OCI-M2 (cell line): ENCODE results near the gene ATXN7.

ENCODE experiments used
- DNase-seq: peaks from one replicate; lab custom pipeline; 2025; ENCODE audit not compliant: unreplicated experiment; lab: John Stamatoyannopoulos, UW

ATXN7 gene

DNA sequence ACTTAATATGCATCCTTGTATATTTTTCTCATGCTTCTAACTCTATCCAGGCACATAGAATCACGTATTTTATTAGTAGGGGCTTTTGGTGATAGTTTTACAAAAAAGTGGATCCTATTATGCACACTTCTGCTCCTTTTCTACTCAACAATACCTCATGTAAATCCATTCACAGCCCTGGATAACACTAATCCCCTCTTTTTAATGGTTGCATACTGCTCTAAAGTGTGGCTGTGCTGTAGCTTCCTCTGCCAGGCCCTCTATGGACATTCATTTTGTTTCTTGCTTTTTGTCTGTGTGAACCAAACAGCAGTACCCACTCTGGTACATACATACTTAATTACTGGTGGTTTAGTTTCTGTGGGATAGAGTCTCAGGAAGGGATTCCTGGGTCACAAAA is 99.8 kb downstream of the ATXN7 start:
- no peak for DNase-seq

DNA sequence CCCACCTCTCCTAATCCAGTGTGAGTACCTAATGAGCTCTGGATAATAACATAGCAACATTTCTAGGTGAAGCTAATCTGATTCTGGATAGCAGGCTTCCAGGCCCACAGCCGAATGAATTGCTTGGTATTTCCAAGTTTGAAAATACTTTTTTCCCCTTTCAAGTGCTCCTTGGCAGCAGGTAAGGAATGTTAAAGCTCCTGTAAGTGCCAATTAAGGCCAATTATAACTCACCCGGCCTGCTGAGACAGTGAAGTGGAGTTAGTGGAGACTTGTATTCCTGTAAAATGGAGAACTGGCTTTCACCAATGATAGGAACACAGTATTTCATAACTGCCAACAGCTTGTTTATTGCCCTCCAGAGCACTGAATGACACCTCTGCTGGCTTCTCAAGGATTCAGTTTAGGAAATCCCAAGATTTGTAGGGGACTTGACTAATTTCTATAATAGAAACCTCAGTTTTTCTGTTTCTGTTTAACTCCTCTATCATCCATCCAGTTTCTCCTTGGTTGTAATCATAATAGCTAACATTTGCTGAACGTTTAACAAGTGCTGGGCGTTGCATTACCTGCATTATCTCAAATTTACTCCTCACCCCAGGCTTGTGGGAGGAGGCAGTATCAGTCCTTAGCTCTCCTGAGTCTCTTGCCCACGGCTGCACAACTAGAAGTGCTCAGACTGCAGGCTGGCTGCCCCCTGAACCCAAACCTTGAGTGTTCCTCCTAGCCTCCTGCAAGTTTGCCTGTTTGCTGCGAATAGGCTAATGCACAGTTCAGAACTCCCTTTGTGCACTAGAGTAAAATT is 101.2 kb downstream of the ATXN7 start:
- DNase-seq = no peak

DNA sequence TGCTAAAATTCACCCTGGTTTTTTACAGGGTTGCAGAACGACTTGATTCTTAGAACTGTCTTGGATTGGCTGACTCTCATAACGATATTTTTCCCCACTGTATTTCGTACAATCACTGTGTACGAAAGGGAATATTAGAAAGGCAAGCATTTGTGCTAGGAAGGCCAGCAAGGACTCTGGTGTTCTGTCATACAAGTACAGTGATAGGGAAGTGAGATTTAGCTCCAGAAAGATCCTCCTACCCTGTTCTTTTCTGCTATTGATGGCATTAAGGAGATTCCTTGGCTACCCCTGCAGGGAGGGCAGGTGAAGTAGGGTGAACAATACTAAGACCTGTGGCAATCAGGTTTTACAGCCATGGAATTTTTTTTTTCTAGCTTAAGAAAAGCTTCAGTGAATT is 102.3 kb downstream of the ATXN7 start:
- no peak for DNase-seq

DNA sequence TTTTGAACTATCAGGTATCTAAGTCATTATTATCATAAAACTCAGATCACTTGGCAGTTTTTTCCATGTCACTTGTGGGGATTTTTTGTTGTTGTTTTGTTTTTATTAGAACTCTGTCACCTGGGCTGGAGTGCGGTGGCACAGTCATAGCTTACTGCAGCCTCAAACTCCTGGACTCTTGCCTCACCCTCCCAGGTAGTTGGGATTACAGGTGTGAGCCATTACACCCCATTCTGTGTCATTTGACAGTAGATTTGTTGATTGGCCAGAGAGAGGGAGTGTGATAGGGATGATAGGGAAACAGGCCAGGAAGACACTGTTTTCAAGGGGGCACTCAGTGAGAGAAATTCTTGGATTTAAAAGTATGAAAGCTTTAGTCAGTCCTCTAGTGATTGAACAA is 103.2 kb downstream of the ATXN7 start:
- no peak for DNase-seq

DNA sequence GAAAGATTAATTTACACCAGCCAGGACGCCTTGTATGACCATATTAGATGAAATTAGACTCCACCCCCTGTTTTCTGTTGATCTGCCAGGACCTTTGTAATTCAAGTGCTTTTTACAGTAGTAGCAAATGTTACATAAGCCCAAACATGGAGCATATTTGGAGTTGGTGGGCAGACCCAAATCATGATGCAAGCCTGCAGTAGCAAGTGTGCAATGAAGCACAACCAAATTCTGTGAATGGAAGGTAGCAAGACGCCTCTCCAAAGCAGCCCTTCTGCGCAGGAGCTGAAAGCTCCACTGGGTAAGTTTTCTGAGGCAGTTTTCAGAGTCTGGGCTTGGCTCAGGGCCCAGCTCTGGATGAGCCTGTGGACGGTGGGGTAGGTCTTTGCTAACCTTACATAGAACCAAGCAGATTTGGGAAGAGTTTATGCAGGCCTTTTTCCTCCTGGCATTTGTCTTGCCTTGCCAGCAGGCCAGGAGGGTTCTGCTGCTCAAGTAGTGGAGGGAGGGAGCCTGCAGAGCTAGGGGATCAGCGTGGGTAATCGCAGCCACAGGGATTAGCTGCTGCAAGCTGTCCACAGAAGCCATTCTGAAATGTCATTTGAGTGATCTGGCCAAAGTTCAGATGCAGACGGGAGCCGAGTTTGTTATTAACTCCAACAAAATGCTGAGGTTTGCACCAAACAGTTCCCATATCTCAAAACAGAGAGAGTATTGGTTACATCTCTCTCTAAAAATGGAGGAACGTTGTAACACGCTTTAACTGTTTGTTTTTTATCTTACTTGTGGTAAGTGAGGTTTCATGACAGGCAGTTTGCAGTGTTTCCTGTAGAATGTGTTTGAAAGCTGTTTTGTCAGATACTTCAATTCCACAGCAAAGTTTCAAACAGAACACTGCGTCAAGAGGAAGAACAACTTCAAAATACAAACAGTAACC is 104.3 kb downstream of the ATXN7 start:
- DNase-seq = peak; percentile 12

DNA sequence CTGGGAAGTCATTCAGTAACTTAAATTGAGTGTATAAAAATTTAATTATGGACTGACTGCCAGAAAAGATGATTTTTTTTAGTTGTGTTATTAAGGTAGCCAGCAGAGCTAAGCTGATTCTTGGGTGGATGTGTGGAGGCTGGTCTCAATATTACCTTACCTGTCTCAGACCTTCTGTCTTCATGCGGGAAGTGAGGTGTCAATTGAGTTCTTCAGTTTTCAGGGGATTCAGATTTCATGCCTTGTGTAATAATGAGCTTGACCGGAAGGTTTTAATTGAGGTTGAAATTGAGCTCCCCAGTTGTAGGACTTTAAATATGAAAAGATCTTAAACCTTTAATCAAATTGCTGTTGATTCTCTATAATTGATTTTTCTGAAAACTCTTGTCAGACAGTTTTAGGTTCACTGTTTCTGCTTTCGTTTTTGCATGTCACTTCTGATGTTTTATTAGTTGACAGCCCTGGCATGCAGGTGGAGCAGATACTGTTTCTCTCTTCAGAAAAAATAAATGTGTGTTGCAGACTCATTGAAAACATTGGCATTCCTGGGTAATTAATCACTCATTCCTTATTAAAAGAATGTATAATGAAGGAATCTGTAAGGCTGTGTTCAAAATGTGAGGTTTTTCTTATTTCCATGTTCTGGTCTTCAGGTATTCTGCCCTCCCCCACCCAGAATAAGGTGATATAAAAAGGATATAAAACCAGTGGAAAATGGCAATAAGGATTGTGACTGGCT is 105.1 kb downstream of the ATXN7 start:
- no peak for DNase-seq

DNA sequence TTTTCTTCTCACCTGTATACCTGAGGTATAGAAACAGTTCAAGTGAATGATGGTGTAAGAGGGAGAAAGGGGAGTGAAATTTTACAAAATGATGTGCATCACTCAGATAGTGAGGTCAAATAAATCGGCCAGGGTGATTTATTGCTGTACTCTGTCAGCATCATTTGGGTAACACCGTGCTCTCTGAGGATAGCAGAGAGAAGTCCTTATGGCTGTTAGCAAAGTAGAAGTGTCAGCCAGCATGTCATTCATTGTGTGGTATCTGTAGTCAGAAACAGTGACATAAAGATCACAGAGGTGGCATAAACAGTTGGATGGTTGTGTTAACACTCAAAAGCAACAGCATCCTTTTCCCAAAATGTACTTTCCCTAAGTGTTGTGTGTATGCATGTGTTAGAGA is 106.2 kb downstream of the ATXN7 start:
- DNase-seq = no peak

DNA sequence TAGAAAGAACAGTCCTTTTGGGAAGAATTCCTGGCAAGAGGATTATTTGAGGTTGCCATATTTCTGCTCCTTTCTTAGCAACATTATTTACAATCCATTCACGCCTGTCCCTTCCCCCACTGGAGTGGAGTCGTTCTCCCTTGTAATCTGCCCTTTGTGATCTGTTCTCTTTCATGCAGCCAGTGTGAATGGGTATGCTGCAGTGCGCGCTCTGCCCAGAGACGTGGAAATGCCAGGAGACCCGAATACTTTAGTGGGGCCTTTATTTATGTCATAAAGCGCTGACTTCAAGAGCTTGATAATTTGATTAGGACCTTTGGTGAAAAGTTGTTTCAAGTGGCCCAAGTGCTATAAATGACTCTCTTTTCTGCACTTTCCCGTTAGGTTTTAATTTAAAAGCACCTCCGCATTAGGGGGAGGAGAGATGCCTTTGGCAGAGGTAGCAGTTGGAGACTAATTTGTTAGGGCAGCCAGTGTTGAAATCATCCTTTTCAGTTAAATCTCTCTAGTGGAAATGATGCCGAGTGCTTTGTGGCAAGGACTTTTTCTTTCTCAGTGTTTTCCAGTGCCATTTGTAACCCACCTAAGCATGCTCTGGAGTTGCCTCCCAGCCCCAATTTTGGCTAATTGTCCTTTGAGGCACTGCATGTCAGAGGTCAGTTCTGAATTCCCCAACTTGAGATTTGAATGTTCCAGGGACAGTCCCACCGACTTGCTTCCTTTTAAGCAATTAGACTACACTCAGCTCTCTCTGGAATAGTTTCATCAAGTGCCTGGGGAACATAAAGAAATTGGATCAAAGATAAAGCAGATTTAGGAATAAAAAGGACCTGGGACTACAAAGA is 107.2 kb downstream of the ATXN7 start:
- DNase-seq = no peak

DNA sequence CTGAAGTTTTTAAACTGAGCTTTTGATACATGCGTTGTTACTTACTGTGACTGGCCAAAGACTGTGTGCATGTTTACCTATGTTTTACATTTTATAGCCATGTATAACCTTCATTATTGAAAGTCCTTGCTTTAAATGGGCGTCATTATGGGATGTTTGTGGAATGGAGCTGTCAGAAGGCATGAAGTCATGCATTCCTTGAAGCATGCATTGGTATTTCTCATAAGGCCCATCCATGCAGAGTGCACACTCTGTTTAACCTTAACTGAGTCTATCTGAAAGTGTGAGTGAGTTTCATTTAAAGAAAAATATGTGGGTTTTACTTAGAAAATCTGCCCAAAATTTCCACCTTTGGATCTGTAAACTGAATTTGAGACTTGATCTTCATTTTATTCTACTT is 108.5 kb downstream of the ATXN7 start:
- DNase-seq = no peak

DNA sequence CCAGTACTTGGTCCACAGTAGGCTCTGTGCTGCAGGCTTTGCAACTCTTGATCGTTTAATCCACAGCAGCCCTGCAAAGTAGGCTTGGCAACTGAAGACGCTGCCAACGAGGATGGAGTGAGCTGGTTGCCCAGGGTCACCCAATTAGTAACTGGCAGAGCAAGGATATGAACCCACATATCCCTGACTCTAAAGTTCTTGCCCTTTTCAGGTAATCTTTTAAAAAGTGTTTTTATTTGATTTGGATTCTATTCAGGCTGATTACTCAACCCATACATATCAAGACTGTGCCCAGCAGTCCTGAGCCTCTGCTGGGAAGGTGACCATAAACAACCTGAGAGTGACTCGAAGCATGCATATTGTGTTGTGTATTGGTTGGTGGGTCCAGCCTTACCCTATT is 109.3 kb downstream of the ATXN7 start:
- DNase-seq = no peak

DNA sequence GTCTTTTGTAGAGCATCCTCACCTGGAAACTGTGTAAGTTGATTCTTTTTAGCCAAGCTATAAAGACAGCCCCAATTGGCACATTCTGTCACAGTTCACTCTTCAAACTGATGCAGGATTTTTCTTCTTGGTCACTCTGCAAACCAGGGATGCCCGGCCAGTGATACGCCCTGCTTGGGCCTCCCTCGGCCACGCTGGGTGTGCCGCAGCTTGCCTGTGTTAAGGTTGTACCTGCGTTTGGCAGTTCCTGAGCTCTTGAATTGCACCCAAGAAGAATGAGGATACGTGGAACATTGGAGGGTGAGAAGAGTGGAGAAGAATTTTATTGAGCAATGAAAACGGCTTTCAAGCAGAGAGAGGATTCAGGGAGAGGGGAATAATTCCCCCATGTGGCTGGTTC is 109.7 kb downstream of the ATXN7 start:
- DNase-seq = no peak

DNA sequence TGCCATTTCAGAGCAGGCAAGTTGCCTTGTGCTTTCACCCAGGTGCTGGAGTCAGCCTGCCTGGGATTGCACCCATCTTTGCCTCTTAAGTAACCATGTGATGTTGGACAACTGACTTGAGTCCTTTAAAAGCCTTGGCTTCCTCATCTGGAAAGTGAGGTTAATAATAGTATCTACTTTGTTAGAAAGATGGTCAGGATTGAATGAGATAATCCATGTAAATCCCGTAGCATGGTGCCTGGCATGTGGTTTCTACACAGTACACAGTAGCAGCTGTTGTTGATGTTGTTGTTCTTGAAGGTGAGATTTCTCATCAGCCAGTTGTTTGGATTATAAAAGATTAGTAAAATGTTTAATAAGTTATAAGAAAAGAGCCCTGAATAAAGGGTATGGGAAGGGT is 110.8 kb downstream of the ATXN7 start:
- no peak for DNase-seq

DNA sequence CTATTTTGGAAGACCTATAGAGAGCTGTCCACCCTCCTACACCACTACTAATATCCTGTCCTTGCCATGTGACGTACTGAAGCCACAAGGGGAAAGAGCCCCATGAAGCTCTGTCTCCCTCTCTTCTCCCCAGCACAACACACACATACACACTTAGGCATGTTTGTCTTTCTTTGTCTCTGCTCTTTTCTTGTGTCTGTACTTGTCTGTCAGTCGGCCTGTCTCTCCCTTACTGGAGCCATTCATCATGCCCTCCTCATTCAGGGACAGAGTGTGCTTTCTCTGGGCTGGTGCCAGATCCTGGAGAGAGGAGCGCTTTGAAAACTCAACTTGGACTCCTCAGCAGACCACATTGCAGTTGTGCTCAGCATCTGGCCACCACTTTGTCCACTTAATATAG is 112.1 kb downstream of the ATXN7 start:
- no peak for DNase-seq

DNA sequence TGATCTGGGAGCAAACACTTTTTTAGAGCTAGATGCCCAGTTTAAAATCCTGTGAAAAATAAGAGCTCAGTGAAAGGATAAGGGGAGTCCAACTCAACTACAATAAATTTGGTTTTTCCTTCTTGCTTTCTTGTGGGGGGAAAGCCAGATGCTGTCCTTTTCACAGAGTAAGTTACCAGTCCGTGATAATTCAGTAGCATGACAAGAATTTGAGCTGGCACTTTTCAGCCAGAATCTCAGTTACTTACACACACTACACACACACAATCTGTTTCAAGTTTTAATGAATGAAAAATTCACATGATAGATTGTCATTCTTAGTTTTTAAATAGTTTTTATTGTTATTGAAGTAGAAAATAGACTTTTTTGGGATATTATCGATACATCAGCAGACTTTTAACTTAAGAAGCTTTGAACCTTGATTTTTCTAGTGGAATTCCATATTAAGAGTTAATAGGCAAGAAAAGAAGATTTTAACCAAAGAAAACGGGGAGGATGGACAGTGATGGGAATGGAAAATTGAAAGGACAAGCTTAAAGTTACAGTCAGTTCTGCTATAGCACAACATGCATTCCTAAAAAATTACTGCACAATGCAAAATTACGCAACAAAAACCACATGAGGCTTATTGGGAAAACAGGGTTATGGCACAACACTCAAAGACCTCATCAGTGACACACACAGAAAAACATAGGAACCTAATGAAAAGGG is 112.6 kb downstream of the ATXN7 start:
- DNase-seq = no peak

DNA sequence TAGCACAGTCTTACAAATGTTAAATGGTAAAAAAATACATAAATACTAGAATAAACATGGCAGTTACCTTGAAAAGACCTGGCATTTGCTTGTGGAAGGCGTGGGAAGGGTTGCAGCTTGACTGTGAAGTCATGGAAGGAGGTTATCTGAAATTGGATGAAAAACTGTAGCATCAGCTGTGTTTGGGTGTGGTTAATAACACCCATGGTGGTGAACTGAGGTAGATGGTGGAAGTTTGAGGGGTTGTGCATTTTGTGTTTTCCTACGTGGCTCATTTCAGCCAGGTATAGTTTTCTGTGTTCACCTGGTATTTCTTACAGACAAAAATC is 113.2 kb downstream of the ATXN7 start:
- no peak for DNase-seq

DNA sequence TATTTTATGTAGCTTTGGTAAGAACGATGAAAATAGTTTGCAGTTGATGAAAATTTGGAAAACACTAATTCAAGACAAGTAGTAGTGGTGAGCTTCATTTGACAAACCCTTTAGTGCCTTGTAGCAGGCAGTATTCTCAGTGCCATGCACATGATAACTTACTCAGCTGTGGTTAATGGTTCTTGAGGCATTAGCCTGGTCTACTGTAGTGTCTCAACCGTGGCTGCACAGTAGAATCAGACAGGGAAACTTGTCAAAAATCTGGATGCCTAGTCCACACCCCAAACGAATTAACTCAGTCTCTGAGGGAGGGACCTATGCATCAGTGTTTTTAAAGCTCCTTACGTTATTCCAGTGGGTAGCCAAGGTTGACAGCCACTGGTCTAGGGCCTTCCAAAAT is 114.2 kb downstream of the ATXN7 start:
- no peak for DNase-seq

DNA sequence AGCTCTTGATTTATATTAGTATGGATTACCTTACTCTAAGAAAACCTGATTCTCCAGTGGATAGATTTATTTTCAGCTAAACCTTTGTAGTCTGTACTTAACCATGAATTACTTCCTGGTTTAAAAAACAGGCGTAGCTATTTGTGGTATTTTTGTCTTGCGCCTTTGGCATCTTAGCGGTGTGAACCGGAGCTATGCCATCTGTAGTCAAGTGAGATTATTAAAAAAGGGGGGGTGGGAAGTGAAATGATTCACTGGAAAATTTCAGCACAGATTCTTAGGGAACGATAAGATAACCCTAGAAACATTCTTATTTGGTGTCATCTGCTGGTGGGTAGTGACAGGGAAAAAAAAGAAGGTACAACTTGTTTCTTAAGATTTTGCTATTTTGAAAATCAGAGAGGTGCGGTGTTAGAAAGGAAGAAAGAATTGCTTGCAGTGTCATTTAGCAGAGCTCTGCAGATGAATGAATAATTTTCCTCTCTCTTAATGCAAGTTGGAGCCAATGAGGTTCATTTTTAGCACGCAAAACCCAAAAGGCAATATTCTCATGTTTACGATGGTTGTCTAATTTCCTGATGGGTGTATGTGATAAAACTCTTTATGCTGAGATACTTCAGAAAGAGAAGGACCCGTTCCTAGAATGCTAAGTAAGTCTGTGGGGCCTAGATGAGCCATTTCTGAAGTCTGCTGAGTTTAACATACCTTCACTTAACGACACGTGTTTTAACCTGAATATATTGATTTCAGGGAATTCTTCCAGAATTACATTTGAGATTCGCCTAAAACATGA is 115.6 kb downstream of the ATXN7 start:
- no peak for DNase-seq

DNA sequence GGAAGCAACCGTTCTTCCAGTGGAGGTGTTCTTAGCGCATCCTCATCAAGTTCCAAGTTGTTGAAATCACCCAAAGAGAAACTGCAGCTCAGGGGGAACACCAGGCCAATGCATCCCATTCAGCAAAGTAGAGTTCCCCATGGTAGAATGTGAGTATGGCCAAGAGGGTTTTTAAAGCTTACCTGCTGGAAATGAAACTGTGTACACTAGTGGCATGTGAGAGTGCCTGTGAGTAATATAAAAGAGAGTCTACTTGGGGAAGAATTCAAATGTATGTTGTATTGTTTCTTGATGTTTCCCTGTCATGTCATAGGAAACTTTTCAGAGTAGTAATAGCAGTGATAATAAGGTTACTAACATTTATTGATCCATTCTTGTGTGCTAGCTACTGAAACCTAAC is 116.4 kb downstream of the ATXN7 start:
- no peak for DNase-seq

DNA sequence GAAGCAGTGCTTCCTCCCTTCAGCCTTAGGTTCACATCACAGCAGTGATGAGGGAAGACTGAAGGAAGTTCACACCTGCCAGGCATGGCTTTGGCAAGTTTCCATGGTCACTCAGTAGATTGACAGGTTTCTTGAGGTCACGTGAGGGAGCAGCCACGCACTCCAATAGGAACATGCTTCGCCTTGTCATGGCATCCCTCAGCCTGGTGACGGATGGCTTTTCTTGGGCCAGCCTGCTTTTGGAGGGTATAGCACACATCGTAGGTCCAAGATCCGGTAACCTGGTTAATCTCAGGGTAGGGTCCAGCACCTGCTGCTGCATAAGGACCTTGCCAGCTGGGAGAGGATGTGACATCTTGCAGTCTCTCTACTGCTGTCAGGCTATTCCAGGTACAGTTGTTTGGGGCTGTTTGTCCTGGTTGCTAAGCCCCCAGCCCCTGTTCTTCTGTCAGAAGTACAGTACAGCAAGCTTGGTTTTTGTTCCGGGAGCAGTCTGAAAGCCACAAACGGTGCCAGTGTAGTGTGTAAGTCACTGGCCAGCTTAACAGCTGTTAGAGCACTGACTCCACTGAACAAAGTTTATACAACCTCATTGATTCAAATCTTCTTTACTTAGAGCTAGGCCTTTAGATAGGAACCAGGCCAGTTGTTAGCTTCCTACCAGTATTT is 117.3 kb downstream of the ATXN7 start:
- no peak for DNase-seq
